ENCODE data around the gene SNTN.

Gene SNTN

DNA sequence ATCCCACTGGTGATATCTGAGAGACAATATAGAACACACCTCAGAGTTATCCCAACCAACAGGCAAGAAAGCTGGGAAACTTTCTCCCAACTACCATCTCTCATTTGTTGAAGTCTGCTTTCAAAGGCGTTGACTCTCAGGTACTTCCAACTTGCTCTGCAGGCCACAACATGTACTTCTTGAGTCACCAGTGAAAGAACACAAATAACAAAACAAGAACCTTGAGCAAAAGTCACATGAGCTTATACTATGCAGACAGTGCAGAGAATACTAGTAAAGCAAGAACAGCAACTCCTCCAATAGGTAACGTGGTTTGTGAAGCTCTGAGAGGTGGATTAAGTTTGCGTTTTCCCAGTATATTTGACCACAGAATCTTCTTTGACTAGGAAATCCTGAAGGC, 20.6 kb downstream of the SNTN start:
- DNase-seq (ENCODE audit: low read depth in 2 of 2), result no peak

DNA sequence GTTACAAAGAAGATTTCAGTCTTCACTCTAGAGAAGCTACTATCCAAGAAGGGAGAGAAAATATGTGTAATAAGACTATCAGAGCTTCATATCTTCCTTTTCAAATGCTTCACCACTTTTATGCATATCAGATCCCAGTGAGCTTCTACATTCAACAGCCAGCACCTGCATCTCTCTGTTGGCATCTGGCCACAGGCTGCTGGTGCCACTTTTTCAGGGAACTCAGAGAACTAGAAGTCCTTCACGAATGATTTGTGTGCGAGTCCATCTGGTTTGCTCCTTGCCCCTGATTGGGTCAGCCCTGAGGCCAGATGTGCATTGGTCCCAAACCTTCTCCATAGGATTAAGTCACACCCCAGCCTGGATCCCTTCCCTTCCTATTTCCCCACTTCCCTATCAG, 22.1 kb downstream of the SNTN start:
- DNase-seq (ENCODE audit: low read depth in 2 of 2), result no peak

- DNase-seq (ENCODE audit: low read depth in 2 of 2), result no peak
These were observed 26.7 kb downstream of the SNTN start for GRCh38 chr3:63679186-63679585.

DNA sequence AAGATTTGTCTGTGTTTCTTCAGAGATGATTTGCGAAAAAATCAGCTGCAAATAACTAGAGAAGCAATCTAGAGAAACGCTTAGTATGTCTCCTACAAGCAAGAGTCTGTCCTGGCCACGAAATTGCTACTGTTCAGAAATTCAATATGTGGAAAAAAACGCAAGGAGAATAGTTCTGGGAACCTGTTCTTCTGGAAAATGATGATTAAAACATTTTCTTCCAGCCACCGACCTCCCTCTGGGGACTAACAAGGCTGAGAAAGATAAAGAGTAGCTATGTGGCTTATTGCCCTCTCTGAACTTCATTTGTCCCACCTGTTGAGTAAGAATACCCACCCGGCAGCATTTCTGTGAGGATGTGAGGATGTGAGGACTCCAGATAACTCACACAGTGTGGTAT, 31.6 kb downstream of the SNTN start:
- no peak for DNase-seq (ENCODE audit: low read depth in 2 of 2)

GRCh38 chr3:63685340-63685739, 32.9 kb downstream of the SNTN start:
- no peak for DNase-seq (ENCODE audit: low read depth in 2 of 2)

- no peak for DNase-seq (ENCODE audit: low read depth in 2 of 2)
These were observed 35.1 kb downstream of the SNTN start for GRCh38 chr3:63687278-63688225.

GRCh38 chr3:63689285-63689684, 36.8 kb downstream of the SNTN start:
- no peak for DNase-seq (ENCODE audit: low read depth in 2 of 2)

DNA sequence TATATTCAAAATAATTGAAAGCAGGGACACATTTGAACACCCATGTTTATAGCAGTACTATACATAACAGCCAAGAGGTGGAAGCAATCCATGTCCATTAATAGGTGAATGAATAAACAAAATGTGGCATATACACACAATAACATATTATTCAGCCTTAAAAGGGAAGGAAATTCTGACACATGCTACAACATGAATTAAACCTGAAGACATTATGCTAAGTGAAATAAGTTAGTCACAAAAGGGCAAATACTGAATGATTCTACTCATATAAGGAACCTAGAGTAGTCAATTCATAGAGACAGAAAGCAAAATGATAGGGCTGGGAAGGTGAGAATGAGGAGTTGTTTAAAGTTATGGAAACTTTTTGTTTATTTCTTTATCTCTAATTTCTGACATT, 40.9 kb downstream of the SNTN start:
- DNase-seq (ENCODE audit: low read depth in 2 of 2), result no peak

- DNase-seq (ENCODE audit: low read depth in 2 of 2), result no peak
These were observed 52.7 kb downstream of the SNTN start for GRCh38 chr3:63705092-63705645.

GRCh38 chr3:63706321-63707085, 54.0 kb downstream of the SNTN start:
- DNase-seq (ENCODE audit: low read depth in 2 of 2), result no peak

DNA sequence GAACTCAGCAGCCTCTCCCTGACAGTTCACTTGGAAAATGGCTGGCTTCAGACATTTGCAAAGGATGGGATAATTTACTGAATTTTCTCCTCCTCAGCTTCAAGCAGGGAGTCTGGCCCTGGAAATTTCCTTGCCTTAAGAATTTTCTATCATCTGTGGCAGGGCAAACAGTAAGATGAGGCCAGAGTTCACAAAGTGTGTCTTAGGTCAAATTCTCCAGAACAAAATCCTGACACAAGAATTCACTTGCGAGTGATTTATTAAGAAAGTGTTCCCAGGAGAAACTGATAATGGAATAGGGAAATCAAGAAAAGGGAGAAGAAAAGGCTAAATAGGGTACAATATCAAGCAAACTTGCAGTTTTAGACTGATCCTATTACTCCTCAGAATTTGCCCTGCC, 55.3 kb downstream of the SNTN start:
- DNase-seq (ENCODE audit: low read depth in 2 of 2), result no peak

GRCh38 chr3:63709576-63709975, 57.1 kb downstream of the SNTN start:
- DNase-seq (ENCODE audit: low read depth in 2 of 2), result no peak

Measured in fibroblast of skin of left biceps (primary cell).